Erythroblast (primary cell): ENCODE measurements around the gene ELMOD3.
"Not testable (repeated sequence)": the region's sequence is repeated elsewhere in the genome, so short reads cannot be mapped to it uniquely, and the experiment has no call there.

Experiments
- DNase-seq, 2 experiments: peaks; one replicate each; lab custom pipeline; 2025; lab: John Stamatoyannopoulos, UW
- GATA1 ChIP-seq: IDR thresholded peaks from 2 replicates; pipeline ENCODE4 v1.6.1; 2011; ENCODE audit warnings: low read depth, mild to moderate bottlenecking, control low read depth, low read length, moderate library complexity
- POLR2A ChIP-seq: IDR thresholded peaks from 2 replicates; pipeline ENCODE4 v1.6.1; 2011; ENCODE audit warnings: mild to moderate bottlenecking, low read length

The ELMOD3 gene

GRCh38 chr2:85342156-85342555 lies 12.4 kb upstream of the ELMOD3 start:
- no peak for DNase-seq
- TF ChIP-seq POLR2A (no peak), GATA1 (no peak)

GRCh38 chr2:85343207-85343895 lies 11.2 kb upstream of the ELMOD3 start:
- not testable (repeated sequence) for DNase-seq

DNA sequence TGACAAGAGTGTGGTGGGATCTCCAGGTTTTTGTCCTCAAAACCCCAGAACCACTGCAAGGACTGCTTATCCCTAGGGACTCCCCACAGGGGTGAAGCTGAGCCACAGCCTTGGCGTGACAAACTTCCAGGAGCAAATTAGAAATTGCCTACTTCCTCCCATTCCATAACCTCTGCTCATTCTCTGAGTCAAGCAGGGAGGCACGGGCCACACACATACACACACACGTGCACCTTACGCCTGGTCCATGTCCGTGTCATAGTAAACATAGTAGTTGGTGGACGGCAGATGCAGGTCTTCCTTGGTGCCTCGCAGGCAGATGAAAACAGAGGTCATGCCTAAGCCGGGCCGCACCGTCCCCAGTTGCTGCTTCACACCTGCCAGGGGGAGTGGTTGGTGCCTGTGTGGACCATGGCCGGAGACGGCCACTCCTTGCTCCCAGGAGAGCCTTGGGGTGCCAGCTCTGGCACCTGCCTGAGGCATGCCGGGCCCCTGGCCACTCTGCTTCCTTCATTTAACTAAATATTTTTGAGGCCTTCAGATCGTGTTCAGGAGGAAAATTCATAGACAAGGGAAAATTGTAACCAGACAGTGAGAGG lies 10.1 kb upstream of the ELMOD3 start:
- TF ChIP-seq POLR2A (no peak), GATA1 (no peak)
- DNase-seq: no peak

GRCh38 chr2:85347599-85347998 lies 7.0 kb upstream of the ELMOD3 start:
- TF ChIP-seq GATA1 (no peak), POLR2A (no peak)
- no peak for DNase-seq

DNA sequence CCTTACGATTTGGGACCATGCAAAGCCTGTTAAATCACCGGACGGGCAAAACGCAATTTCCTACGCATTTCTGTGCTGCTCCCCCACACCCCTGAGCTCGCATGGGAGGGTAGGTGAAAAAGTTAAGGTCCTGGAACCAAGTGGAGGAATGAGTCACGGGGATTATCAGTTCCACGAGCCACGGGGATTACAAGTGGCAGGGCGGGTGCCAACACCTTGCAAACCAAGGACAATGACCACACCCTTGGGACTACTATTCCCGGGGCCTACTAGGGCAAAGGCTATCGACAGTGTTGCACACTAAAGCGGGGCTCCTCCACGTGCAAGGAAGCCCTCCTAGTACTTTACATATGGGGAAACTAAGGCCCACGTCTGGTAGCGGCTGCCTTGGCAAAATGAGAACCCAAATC lies 688 bp upstream of the ELMOD3 start:
- TF ChIP-seq GATA1 (no peak), POLR2A (no peak)
- peak in 1 of 2 experiments; percentile 42 for DNase-seq

GRCh38 chr2:85355073-85355410 lies 473 bp downstream of the ELMOD3 start:
- no peak for DNase-seq
- TF ChIP-seq POLR2A (no peak), GATA1 (no peak)

GRCh38 chr2:85355521-85355920 lies 952 bp downstream of the ELMOD3 start:
- TF ChIP-seq GATA1: no peak
- TF ChIP-seq POLR2A: no peak
- peak; percentile 21 to 34 for DNase-seq

GRCh38 chr2:85356186-85356585 lies 1.6 kb downstream of the ELMOD3 start:
- DNase-seq: no peak
- no peak for TF ChIP-seq POLR2A
- no peak for TF ChIP-seq GATA1

- TF ChIP-seq POLR2A (no peak), GATA1 (no peak)
- DNase-seq: no peak
Measured at GRCh38 chr2:85357736-85358135, 3.2 kb downstream of the ELMOD3 start.

GRCh38 chr2:85362653-85363387 lies 8.3 kb downstream of the ELMOD3 start:
- not testable (repeated sequence) for DNase-seq

GRCh38 chr2:85367180-85367579 lies 12.6 kb downstream of the ELMOD3 start:
- no peak for TF ChIP-seq GATA1
- TF ChIP-seq POLR2A: no peak
- DNase-seq: no peak

DNA sequence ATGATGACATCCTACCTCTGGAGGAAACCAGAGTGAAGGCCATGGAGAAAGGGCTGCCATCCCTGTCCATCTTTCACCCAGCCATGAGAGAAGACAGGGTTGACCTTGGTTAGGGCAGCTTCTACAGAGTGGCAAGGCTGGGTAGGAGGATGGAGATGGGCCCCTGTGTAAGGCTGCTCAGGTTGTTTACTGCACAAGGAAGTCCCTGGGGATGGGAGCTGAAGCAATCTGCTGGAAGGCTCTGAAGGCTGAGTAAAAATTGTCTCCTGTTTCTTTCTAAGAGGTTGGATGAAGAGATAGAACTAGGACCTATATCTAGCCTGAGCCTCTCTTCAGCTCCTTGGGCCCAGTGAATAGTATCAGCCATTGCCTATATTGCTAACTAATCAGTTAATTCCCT lies 14.4 kb downstream of the ELMOD3 start:
- no peak for TF ChIP-seq GATA1
- TF ChIP-seq POLR2A: no peak
- DNase-seq: no peak

DNA sequence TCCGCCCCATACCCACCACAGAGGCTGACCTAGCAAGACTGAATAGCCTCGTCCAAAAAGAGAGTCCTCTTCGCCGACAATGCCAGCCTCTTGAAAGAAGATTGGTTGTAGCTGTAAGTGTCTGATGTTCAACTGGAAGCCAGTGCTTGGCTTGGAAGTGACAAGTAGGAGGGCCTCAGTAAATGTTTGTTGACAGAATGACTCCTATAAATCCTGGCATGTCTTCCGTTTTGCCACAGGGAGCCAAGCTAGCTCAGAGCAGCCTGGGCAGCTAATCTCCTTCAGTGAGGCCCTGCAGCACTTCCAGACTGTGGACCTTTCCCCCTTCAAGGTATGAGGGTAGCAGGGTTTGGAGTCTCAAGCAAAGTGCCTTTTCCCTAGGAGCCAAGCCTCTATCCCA lies 14.9 kb downstream of the ELMOD3 start:
- no peak for TF ChIP-seq GATA1
- TF ChIP-seq POLR2A: no peak
- no peak for DNase-seq

GRCh38 chr2:85371045-85371444 lies 16.5 kb downstream of the ELMOD3 start:
- TF ChIP-seq GATA1 (no peak), POLR2A (no peak)
- DNase-seq: no peak
